Tibial nerve (tissue), 4 donors: ENCODE data around the gene NOP53.

Source experiments
- CTCF ChIP-seq, 5 experiments: fragments of 200-600 bp in 3 of 5; fragments of 450-650 bp in 2 of 5; sonication (generic) in 3 of 5; IDR thresholded peaks; one replicate each; pipeline ENCODE4 v1.5.1; 2016 to 2019; ENCODE audit warnings: antibody characterized with exemption in 5 of 5, mild to moderate bottlenecking in 3 of 5, moderate library complexity in 2 of 5
- EP300 ChIP-seq, 2 donors: sonication (generic); formaldehyde crosslinking; IDR thresholded peaks; one replicate each; pipeline ENCODE4 v1.6.1; 2017; ENCODE audit warnings: antibody characterized with exemption in 2 of 2, mild to moderate bottlenecking in 1 of 2

- peak; percentile 57 to 73 (median 68) for TF ChIP-seq CTCF (IDR thresholded peaks at IDR 0.05)
- TF ChIP-seq EP300 (IDR thresholded peaks at IDR 0.05): no peak
These were observed 45.9 kb upstream of the NOP53 start for GRCh38 chr19:47699360-47699917.
